WERI-Rb-1 (cell line): Measurements from ENCODE around the gene RREB1.

Experiments
- DNase-seq: peaks from one replicate; pipeline ENCODE4 v3.0.0-alpha.2; 2020
- H3K27ac ChIP-seq: fragments of 250-450 bp; sonication (Bioruptor Pico); 2 replicates; pipeline ENCODE4 v1.5.1; 2020; ENCODE audit warnings: mild to moderate bottlenecking, moderate library complexity
- H3K27me3 ChIP-seq: fragments of 250-450 bp; sonication (Bioruptor Pico); 2 replicates; pipeline ENCODE4 v1.5.1; 2021; ENCODE audit warnings: mild to moderate bottlenecking, low read depth, moderate library complexity; ENCODE audit not compliant: insufficient read depth, severe bottlenecking
- H3K36me3 ChIP-seq: fragments of 250-450 bp; sonication (Bioruptor Pico); 2 replicates; pipeline ENCODE4 v1.5.1; 2020; ENCODE audit warnings: mild to moderate bottlenecking, moderate library complexity
- H3K4me3 ChIP-seq: 2 replicates; pipeline ENCODE4 v1.5.1; 2011; ENCODE audit warnings: low read depth, mild to moderate bottlenecking, control low read depth, low read length
- H3K9me3 ChIP-seq: fragments of 250-450 bp; sonication (Bioruptor Pico); 2 replicates; pipeline ENCODE4 v1.5.1; 2021; ENCODE audit warnings: mild to moderate bottlenecking, moderate library complexity; ENCODE audit not compliant: severe bottlenecking
- TF ChIP-seq, protein P1 (sequence below): IDR thresholded peaks from 2 replicates; pipeline ENCODE4 v1.5.1; 2011; ENCODE audit warnings: low read depth, mild to moderate bottlenecking, control low read depth, inconsistent platforms, low read length

Gene RREB1

GRCh38 chr6:7203939-7204338 is 96.2 kb downstream of the RREB1 start:
- no peak for DNase-seq
- H3K27ac ChIP-seq: no peak overlapping the region
- no peaks in the 10 kb centered on the region for H3K27me3 ChIP-seq
- H3K36me3 ChIP-seq: peaks cover 70% of the 10 kb centered on the region
- no peaks in the 10 kb centered on the region for H3K9me3 ChIP-seq
- TF ChIP-seq, protein P1, sequence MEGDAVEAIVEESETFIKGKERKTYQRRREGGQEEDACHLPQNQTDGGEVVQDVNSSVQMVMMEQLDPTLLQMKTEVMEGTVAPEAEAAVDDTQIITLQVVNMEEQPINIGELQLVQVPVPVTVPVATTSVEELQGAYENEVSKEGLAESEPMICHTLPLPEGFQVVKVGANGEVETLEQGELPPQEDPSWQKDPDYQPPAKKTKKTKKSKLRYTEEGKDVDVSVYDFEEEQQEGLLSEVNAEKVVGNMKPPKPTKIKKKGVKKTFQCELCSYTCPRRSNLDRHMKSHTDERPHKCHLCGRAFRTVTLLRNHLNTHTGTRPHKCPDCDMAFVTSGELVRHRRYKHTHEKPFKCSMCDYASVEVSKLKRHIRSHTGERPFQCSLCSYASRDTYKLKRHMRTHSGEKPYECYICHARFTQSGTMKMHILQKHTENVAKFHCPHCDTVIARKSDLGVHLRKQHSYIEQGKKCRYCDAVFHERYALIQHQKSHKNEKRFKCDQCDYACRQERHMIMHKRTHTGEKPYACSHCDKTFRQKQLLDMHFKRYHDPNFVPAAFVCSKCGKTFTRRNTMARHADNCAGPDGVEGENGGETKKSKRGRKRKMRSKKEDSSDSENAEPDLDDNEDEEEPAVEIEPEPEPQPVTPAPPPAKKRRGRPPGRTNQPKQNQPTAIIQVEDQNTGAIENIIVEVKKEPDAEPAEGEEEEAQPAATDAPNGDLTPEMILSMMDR: no peak
- H3K4me3 ChIP-seq: no peak overlapping the region

GRCh38 chr6:7204726-7205125 is 97.0 kb downstream of the RREB1 start:
- Histone ChIP-seq H3K27ac (no peak overlapping the region), H3K9me3 (no peaks in the 10 kb centered on the region), H3K27me3 (no peaks in the 10 kb centered on the region), H3K36me3 (peaks cover 68% of the 10 kb centered on the region), H3K4me3 (no peak overlapping the region)
- TF ChIP-seq, protein P1: no peak
- DNase-seq: no peak

DNA sequence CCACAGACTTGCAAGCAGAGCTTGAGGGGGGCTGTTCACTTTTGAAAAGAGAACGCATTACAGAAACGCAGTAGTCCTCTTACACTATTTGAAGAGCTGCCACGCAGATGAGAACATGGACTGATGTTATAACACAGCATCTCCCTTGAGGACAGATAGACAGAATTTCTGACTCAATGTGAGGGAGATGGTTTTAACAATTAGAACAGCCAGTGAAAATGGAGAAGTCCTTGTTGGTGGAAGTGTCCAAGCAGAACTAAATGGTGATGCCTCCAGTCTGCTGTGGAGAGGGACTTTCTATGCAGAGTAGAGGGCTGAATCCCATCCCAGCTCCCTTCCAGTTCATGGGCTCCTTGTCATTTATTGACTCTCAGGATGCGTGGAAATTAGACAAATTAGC is 100.0 kb downstream of the RREB1 start:
- peaks cover 75% of the 10 kb centered on the region for H3K36me3 ChIP-seq
- no peaks in the 10 kb centered on the region for H3K9me3 ChIP-seq
- no peaks in the 10 kb centered on the region for H3K27me3 ChIP-seq
- no peak for DNase-seq
- TF ChIP-seq, protein P1: no peak
- no peak overlapping the region for H3K27ac ChIP-seq
- H3K4me3 ChIP-seq: no peak overlapping the region

GRCh38 chr6:7213416-7213815 is 105.7 kb downstream of the RREB1 start:
- no peak overlapping the region for H3K4me3 ChIP-seq
- no peak overlapping the region for H3K27ac ChIP-seq
- no peaks in the 10 kb centered on the region for H3K9me3 ChIP-seq
- no peak for DNase-seq
- H3K27me3 ChIP-seq: no peaks in the 10 kb centered on the region
- H3K36me3 ChIP-seq: peaks cover 78% of the 10 kb centered on the region
- TF ChIP-seq, protein P1: no peak

- no peaks in the 10 kb centered on the region for H3K9me3 ChIP-seq
- H3K36me3 ChIP-seq: peaks cover 78% of the 10 kb centered on the region
- DNase-seq: no peak
- TF ChIP-seq, protein P1: no peak
- no peaks in the 10 kb centered on the region for H3K27me3 ChIP-seq
- no peak overlapping the region for H3K4me3 ChIP-seq
- H3K27ac ChIP-seq: no peak overlapping the region
These were observed 106.7 kb downstream of the RREB1 start for GRCh38 chr6:7214468-7214867.

DNA sequence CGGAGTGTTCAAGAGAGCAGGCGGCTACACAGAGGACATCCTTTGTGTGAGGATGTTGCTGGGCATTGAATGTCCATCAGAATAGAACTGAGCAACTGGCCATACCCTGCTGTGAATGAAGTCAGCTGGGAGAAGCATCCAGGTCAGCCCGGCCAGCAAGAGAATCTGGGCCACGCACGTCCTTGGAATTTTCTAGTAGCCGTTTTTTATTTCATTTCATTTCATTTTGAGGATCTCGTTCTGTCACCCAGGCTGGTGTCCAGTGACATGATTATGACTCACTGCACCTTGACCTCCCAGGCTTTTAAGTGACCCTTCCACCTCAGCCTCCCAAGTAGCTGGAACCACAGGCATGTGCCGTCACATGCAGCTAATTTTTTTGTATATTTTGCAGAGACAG is 107.4 kb downstream of the RREB1 start:
- no peak for DNase-seq
- Histone ChIP-seq H3K9me3 (no peaks in the 10 kb centered on the region), H3K27ac (no peak overlapping the region), H3K27me3 (no peaks in the 10 kb centered on the region), H3K4me3 (no peak overlapping the region), H3K36me3 (peaks cover 78% of the 10 kb centered on the region)
- TF ChIP-seq, protein P1: no peak
